D341Med (cell line): ENCODE results near the gene SLC12A7.
"Not testable (repeated sequence)": the region's sequence is repeated elsewhere in the genome, so short reads cannot be mapped to it uniquely, and the experiment has no call there.

Experiments used
- DNase-seq: peaks from one replicate; pipeline ENCODE4 v3.0.0; 2012; ENCODE audit warnings: low spot score

SLC12A7 gene

DNA sequence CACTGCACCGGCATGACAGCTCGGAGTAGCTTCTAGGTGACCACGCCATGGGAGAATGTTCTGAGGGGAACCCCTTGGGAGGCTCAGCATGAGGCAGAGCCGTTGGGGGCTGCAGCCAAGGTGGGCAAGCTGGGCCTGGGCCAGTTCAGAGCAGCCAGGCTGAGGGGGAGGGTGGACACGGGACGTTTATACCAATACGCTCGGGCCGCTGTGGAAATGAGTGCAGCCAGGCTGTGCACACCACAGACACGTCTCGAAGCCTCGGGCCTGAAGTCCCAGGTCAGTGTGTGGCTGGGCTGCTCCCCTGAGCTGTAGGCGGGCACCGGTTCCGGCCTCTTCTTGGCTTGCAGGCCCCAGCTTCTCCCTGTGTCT lies 28.9 kb upstream of the SLC12A7 start:
- DNase-seq = no peak

DNA sequence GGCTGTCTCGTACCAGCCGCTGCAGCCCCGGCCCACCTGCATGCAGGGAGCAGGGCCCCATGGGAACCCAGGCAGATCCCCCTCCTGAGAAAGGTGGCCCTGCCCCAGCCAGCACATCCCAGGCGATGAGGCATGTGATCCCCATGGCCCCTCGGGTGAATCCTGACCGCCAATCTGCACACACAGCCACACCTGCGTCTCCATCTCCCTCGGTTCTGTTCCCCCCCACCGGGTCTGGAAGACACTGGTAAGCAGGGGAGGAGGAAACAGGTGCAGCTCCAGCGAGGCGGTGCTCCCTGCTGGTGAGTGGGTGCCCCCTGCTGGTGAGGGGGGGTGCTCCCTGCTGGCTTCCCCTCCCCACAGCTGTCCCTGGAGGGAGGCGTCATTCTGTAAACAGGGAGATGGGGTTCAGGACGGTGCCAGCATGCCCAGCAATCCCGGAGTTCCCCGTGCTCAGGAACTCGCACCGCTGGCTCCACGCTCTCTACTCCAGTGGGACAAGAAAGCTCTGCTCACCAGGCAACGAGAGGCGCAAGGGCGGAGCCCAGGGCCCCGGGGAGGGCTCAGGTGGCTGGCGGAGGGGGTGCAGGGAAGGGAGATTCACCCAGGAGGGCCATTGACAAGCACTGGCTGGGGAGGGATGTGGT lies 28.4 kb upstream of the SLC12A7 start:
- peak; percentile 73 for DNase-seq

DNA sequence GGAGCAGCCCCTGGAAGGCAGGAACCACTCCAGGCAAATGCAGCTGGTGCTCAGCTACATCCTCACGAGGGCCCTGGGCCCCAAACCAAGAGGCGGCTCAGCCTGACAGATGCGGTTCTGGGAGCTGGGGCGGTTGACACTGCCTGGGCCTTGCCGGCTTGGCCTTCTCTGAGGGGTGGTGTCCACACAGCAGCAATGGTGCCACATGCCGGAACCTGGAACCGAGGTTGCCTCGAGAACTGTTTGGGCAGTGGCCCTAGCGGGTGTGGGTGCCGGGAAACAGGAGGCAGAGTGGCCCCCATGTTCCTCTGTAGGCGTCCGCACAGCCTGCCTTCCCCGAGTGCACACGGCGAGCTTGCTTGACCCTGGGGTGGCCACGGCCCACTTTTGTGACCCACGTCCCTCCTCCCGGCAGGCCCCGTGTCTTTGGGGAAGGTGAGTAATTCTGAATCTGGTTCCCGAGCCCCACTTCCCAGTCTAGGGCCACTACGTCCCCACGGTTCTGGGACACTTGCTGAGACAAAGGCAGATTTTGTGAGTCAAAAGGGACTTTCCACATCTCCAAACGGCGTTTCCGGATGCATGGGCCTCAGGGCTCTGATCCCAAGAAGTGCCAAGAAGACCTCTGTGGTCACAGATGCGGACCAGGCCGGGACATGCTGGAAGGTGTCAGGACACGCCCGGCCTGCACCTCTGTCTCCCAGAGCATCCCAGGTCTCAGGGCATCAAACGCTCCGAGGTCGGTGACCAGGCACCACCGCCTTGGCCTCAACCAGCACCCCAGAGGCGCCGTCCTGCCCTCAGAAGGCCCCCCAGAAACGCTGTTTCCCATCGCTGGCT lies 27.7 kb upstream of the SLC12A7 start:
- no peak for DNase-seq

DNA sequence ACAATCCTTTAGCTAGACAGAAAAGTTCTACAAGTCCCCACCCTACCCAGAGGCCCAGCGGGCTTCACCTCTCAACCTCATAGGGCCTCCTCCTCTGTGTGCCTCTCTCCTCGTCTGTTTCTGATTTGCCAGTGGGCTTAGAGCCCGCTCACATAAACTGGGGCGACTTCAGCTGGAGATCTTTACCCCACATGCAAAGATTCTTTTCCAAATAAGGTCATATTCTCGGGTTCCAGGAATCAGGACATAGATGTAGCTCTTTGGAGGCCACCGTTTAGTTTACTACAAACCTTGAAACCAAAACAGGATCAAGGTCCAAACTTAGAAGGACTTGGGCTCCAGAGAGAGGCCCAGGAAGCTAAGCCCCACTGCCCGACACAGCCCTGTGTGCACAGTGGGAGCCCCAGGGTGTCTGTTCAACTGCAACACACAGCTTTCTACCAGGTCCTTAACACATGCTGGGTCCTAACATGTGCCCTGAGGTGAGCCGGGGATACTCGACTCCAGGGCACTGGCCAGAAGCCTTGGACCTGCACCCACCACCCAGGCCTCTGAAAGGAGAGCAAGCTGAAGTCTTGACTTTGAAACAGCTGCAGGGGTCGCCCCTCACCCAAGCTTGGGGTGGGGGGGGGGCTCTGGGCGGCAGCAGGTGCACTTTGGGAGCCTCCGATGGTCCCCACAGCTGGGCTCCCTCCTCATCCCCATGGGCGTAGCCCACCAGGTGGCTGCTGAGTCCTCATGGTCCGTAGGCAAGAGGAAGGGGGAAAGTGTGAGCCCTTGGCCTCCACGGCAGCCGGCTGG lies 26.8 kb upstream of the SLC12A7 start:
- DNase-seq = no peak

DNA sequence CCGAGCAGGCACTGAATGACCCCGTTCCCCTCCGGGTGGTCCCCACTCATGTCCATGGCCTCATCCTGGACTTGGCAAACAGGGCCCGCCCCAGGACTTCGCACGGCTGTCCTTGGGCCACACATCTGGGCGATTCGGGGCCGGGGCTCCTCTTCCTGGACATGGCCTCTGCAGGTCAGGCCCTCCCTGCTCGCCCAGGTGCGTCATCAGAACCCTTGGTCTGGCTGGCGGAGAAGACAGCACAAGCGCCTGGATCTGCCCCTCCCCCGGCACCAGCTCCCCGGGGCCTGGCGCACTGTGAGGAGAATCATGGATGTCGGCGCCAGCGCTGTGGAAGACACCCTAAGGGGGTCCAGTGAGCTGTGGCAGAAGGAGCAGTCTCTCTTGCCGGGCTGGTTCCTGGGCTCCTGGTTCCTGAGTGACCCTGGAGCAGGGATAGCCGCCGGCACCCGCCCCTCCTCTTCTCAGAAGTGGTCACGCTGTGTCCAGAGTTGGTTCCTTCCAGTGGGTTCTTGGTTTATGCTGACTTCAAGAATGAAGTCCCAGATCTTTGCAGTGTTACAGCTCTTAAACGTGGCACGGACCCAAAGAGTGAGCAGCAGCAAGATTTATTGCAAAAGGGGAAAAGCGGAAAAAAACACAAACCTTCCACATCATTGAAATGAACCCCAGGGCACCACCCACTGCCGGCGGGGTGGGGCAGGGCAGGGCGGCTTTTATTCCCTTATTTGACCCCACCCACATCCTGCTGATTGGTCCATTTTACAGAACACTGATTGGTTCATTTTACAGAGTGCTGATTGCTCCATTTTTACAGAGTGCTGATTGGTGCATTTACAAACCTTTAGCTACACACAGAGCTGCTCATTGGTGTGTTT lies 25.9 kb upstream of the SLC12A7 start:
- DNase-seq = no peak

DNA sequence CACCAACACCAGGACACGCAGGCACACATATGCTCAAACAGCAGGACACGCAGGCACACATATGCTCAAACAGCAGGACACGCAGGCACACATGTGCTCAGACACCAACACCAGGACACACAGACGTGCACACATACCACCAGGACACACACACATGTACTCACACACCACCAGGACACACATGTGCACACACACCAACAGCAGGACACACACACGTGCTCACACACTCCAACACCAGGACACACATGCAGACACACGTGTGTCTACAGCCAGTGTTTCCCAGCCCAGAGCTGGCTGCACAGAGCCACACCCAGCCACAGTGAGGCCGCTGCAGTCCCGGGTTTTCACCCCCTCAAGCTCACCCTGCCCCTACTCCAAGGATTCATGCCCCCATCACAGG lies 25.0 kb upstream of the SLC12A7 start:
- DNase-seq = no peak

DNA sequence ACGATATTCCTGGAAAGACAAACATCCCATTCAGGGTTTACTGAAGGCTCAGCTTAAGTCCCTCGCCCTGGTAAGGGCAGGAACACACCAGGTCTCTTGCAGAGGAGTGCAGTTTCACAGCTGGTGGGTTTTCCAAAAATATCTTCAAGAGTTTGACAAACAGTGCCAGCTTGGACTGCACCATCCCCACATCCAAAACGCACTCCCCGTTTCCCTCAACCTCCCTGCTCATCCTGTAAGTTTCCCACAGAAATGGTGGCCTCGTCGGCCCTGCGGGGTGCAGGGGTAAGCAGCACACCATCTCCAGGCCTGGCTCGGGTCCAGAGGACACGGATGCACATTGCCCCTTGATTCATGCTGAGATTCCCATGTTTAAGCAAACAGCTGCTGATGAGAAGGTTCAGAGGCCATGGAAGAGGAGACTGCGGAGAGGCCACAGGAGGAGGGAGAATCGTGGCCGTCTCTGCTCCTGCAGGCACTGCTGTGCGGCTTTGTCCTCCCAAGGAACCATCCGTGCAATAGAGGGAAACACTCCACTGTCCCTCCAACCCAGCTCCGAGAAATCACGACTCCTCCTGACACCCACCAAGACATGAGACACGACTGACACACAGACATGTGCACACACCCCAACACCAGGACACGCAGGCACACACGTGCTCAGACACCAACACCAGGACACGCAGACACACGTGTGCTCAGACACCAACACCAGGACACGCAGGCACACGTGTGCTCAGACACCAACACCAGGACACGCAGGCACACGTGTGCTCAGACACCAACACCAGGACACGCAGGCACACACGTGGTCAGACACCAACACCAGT lies 24.0 kb upstream of the SLC12A7 start:
- no peak for DNase-seq

DNA sequence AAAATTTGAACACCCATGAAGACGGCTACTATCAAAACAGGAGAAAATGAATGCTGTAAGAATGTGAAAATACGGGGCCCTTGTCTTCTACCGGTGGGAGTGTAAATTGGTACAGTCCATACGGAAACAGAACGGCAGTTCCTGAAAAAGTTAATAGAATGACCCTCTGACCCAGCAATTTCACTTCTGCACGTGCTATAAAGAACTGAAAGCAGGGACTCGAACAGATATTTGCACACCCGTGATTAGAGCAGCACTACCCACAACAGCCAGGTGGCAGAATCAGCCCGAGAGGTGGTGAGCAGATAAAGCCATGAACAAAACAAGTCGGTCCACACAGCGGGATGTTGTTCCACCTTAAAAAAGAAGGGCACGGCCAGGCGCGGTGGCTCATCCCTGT lies 22.6 kb upstream of the SLC12A7 start:
- no peak for DNase-seq

DNA sequence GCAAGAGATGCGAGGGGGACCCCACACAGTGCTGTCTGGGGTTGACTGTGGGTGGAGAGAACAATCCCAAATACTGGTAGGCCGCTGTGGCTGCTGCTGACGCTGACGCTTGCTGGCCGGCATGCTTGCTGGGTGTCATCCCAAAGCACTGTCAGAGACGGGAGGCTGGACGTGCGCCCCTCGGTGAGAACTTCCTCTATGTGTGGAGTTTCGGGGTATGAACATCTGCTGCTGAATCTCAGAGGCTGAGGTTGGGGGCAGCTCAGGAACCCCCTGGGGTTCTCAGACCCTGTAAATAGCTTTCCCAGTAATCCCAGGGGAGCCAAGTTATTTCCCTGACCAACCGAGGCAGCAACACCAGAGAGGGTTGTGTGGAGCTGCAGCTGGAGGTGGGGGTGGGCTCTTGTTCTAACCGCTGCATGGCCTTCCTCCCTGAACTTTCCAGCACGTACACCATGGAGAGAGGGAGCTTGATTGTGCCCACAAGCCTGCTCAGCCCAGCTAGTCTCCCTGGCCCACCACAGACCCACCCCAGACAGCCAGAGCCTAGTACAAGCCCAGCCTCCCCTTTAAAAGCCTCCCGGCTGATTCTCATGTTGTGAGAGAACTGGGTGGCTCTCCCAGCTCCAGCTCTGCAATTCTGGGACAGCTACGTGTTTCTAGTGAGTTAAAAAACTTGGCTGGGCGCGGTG lies 21.8 kb upstream of the SLC12A7 start:
- DNase-seq = no peak

DNA sequence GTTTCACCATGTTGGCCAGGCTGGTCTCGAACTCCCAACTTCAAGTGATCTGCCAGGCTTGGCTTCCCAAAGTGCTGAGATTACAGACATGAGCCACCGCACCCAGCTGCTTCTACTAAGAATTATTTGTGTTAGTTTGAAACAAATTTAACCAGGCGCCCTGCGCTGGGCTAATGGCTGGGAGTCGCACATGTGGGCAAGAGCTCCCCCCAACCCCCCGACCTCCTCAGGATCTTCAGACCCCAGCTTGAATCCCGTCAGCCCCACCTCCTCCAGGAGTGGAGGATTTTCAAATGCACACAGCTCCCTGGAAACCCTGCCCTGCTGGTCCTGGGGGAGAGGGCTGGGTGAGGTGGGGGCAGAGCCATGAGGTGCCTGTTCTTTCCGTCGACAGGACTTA lies 21.2 kb upstream of the SLC12A7 start:
- no peak for DNase-seq

DNA sequence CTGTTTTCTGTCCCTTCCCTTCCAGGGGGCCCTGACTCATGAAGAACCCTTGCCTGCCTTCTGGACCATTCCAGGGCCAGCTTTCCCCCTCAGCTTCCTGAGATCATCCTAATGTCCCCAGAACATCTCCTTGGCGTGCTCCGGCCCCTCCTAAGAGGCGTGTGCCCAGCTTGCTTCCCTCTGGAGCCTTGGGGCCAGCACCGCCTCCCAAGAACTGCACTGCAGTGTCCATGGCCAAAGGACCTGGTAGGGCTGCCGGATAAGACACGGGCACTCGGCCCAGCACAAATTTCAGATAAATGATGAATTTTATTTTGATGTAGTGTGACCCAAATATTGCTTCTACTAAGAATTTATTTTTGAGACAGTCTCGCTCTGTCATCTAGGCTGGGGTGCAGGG lies 20.7 kb upstream of the SLC12A7 start:
- DNase-seq = no peak

DNA sequence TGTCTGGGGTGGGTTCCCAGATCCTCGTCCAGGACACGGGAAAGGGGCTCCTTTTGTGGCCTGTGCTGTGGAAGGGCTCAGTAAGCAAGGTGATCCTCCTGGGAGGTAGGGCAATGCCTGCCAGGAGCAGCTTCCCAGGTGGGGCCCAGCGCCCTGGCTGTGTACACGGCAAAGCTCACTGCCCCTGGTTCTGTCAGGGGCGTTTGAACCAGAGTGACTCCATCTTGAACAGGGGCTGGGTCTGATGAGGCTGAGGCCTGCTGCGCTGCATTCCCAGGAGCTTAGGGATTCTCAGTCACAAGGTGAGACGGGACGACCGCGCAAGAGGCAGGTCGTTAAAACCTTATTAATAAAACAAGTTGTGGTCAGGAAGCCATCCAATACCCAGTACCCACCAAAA lies 19.9 kb upstream of the SLC12A7 start:
- no peak for DNase-seq

DNA sequence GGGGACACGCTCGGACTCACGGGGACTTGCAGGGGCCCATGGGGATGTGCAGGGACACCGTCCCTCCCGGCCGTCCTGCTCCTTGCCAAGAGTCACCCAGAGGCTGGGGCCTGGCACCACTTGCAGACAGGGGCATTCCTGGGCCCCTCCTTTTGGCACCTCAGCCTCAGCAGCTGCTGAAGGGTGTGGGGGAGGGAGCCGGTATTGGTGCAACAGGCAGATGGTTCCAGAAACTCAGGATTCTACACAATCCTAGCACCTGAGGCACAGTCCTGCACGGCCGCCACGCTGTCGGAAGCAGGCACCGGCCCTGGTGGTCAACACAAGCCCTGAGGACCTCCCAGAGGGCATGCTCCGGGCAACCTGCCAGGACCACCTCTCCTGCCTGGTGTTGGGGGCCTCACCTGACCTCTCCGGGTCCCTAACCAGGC lies 19.3 kb upstream of the SLC12A7 start:
- no peak for DNase-seq

DNA sequence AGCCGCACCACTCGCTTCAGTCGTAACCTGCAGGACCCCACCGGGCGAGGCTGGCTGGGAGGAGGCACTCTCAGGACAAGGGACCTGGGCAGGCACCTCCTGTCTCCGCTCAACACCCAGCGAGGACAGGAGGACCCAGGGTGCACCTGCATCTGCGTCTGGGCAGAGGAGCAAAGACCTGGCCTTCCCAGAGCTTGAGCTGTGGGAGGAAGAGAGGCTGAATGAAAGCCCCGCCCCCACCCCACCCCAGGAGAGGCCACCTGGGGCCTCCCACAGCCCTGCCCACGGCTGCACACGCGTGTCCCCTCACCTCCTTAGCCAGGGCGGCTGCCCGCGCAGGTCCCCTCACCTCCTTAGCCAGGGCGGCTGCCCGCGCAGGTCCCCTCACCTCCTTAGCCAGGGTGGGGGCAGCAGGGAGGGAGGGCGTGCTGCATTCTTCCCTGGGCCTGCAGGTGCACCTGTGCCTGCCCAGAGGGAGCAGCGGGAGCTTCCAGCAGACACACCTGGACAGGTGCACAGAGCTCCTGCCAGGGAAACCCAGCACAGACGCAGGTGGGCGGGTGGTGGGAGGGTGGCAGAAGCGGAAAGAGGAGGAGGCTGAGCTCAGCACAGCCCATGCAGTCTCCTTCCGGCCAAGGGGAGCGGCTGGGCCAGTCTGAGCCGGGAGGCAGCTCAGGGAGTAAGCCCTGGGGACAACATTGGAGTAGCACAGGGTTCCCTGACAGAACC lies 18.5 kb upstream of the SLC12A7 start:
- no peak for DNase-seq

DNA sequence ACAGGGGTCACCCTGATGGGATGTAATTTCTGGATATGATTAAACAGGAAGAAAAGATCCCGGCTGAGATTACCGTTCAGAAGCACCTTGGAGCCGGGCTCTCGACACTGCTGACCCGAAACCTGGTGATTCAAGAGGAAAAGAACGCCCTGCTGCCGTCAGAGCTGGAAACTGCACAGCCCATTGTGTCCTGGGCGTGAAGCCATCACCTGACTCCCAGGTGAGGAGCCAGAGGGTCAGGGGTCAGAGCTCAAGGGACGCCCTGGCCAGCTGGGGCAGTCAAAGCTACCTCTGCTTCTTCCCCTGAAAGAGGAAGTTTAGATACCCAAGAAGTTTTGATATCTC lies 17.8 kb upstream of the SLC12A7 start:
- DNase-seq = no peak

DNA sequence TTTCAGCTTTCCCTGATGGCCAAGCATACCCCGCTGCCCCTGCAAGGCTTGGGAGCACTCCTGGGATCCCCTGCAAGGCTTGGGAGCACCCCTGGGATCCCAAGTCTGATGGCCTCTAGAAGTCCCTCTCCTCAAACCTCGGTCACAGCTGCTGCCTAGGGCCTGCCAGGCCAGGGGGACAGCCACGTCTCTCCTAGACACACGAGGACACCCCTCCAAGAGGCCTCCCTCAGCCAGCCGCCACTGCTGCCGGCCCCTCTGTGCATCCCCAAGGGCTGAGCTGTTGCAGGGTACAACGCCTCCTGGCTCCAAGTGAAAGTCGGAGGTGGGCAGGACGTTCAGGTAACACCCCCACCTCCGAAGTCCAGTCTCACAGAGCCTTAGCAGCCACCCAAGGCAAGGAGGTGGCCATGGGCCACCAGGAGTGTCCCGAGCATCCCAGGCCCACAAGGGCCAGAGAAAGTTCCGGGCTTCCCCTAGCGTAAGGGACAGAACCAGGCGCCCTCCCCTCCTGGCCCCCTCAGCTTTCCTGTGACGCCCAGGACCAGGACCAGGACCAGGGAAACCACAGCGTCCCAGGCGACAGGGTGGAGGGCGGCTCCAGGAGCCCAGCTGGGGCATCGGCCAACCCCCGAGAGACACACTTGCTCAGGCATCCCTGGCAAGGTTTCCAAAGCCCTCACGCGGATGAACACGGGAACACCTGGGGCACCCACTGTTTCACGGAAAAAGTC lies 17.3 kb upstream of the SLC12A7 start:
- no peak for DNase-seq

DNA sequence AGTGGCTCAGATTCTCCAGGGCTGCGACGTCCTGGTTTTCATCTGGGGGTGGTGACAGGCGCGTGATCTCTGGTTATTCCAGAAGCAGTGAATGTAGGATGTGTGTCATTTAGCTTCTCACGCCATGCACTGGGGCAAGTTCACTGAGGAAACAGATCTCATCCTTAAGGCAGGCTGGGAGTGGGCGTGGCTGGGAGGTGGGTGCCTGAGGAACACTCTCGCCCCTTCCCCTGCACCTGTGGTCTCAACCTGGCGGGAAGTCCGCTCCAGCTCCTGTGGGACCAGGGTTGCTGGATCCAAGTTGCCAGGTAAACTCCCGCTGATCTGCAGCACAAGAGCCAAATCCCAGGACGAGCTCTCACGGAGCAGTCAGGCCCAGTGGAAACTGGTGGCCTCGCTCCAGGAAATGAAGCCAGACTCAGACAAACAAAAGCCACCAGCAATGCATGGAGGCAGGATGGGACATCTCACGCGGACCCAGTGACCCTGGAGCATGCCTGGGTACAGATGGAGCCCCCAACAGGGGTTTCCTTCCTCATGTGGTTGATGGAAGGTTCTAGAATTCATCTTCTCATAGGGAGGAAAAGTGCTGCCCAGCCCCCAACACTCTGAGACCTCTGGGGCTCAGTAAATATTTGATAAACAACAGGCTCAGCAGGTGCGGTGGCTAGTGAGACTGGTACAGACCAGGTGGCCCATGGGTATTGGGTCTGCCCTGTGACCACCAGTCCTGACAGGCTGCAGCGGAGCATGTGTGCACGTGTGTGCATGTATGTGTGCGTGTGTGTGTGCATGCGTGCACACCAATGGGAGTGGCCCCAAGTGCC lies 16.3 kb upstream of the SLC12A7 start:
- DNase-seq = no peak

DNA sequence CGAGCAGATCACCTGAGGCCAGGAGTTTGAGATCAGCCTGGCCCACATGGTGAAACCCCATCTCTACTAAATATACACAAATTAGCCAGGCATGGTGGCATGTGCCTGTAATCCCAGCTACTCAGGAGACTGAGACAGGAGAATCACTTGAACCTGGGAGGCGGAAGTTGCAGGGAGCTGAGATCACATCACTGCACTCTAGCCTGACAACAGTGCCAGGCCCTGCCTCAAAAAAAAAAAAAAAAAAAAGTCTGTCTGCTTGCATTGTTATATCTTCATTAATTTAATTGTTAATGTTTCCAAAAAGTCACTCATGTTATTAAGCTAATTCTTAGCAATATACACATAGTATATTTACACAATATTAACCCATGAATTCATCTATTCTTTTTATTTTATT lies 13.8 kb upstream of the SLC12A7 start:
- not testable (repeated sequence) for DNase-seq
